ENCODE results near the gene DSG4. TPM values are rescaled to one million over a fixed set of nuclear protein-coding genes. Genes with fewer than 3 reads are reported as not detected.

DSG4 gene
- total and polyA plus RNA-seq, 2 of the 4 experiments (the other 2 are of a cell fraction) = not detected

DNA sequence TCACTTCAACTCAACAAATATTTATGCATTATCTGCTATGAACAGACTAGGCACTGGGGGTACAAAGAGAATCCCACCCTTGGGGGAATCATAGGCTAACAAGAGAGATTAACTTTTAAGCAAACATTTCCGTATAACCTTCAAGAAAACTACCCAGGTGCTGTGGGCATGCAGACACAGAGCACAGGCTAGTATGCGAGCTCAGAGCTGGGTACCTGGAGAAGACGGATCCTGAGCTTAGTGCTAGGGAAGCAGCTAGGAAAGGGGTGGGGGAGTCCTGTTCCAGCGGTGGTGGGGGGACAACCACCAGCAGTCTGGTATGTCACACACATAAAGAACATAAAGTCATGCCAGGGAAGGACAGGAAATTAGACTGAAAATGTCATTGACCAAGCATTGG is 53.5 kb downstream of the DSG4 start:
- no peaks in the 10 kb centered on the region for H3K27me3 ChIP-seq (ENCODE audit: control insufficient read depth, insufficient read depth, low read length)
- no peaks in the 10 kb centered on the region for H4K20me1 ChIP-seq (ENCODE audit: insufficient read depth, low read length)
- no peak overlapping the region for H2AK9ac ChIP-seq (replicated peaks; ENCODE audit: low read depth, low read length, poor library complexity)
- no peak overlapping the region for H3K4me3 ChIP-seq (ENCODE audit: insufficient read depth, low read depth, low read length)
- intact Hi-C loops (cut with micrococcal nuclease) = no loop called here
- in situ Hi-C loops (cut with MboI; ENCODE audit: low sequenced_read_pairs) = no loop called here
- no peaks in the 10 kb centered on the region for H3K4me1 ChIP-seq (ENCODE audit: control insufficient read depth, insufficient read depth, low read length)
- H2BK20ac ChIP-seq (ENCODE audit: low read depth, low read length) = no peak overlapping the region
- no peak for ATAC-seq (ENCODE audit: low read depth)
- dilution Hi-C loops (cut with HindIII; ENCODE audit: low sequenced_read_pairs, unreplicated experiment) = no loop called here
- H3K56ac ChIP-seq (ENCODE audit: extremely low read depth, insufficient read depth, low read length) = no peak overlapping the region
- peaks cover 2% of the 10 kb centered on the region for H3K9me3 ChIP-seq (ENCODE audit: control insufficient read depth, insufficient read depth, low read length)
- no peaks in the 10 kb centered on the region for H3K9me1 ChIP-seq (ENCODE audit: insufficient read depth, low read length)
- 80% methylated on average over 1 of the region's 4 CpGs; no CpG with 5 or more reads in 1 of the 2 experiments for WGBS, 2 experiments (ENCODE audit: extremely low coverage in 2 of 2, insufficient read length in 1 of 2)
- no peak overlapping the region for H4K91ac ChIP-seq (ENCODE audit: insufficient read depth, low read depth, low read length)
- H3K18ac ChIP-seq (ENCODE audit: low read depth, low read length) = no peak overlapping the region
- no peak overlapping the region for H3K23ac ChIP-seq (ENCODE audit: low read depth, low read length)
- no peak overlapping the region for H3K14ac ChIP-seq (replicated peaks; ENCODE audit: low read depth, low read length)
- no peak overlapping the region for H3K4me2 ChIP-seq (ENCODE audit: low read depth, low read length)
- no peak overlapping the region for H2AK5ac ChIP-seq (ENCODE audit: low read depth, low read length)
- no peak overlapping the region for H2BK15ac ChIP-seq (ENCODE audit: low read depth, low read length)
- BruUV-seq (replicated peaks) = no TSS peak
- no peak overlapping the region for H4K8ac ChIP-seq (ENCODE audit: low read depth in 2 of 2, low read length in 2 of 2)
- H3K79me1 ChIP-seq (ENCODE audit: low read depth in 1 of 2, low read length in 2 of 2) = no peaks in the 10 kb centered on the region
- TF ChIP-seq CEBPB (IDR thresholded peaks at IDR 0.05; ENCODE audit: low read depth, low read length) (no peak), RCOR1 (IDR thresholded peaks at IDR 0.05; ENCODE audit: insufficient replicate concordance, low read length) (no peak), MXI1 (IDR thresholded peaks at IDR 0.05; ENCODE audit: borderline replicate concordance, low read depth, low read length) (no peak), RFX5 (IDR thresholded peaks at IDR 0.05; ENCODE audit: low read depth, low read length) (no peak), BHLHE40 (IDR thresholded peaks at IDR 0.05; ENCODE audit: low read depth, low read length) (no peak), POLR2A (IDR thresholded peaks at IDR 0.05; ENCODE audit: low read depth, low read length) (no peak), MAFK (IDR thresholded peaks at IDR 0.05; ENCODE audit: low read depth, low read length) (no peak), NFE2L2 (IDR thresholded peaks at IDR 0.05; ENCODE audit: low read depth, low read length) (no peak), SMC3 (IDR thresholded peaks at IDR 0.05; ENCODE audit: low read depth, low read length) (no peak), MAZ (IDR thresholded peaks at IDR 0.05; ENCODE audit: borderline replicate concordance, low read depth, low read length) (no peak), FOS (IDR thresholded peaks at IDR 0.05; ENCODE audit: low read depth, low read length) (no peak), RAD21 (IDR thresholded peaks at IDR 0.05; ENCODE audit: low read length) (no peak), CHD1 (IDR thresholded peaks at IDR 0.05; ENCODE audit: low read depth, low read length) (no peak)
- TF ChIP-seq, protein P1, sequence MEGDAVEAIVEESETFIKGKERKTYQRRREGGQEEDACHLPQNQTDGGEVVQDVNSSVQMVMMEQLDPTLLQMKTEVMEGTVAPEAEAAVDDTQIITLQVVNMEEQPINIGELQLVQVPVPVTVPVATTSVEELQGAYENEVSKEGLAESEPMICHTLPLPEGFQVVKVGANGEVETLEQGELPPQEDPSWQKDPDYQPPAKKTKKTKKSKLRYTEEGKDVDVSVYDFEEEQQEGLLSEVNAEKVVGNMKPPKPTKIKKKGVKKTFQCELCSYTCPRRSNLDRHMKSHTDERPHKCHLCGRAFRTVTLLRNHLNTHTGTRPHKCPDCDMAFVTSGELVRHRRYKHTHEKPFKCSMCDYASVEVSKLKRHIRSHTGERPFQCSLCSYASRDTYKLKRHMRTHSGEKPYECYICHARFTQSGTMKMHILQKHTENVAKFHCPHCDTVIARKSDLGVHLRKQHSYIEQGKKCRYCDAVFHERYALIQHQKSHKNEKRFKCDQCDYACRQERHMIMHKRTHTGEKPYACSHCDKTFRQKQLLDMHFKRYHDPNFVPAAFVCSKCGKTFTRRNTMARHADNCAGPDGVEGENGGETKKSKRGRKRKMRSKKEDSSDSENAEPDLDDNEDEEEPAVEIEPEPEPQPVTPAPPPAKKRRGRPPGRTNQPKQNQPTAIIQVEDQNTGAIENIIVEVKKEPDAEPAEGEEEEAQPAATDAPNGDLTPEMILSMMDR (conservative IDR thresholded peaks at IDR 0.05; ENCODE audit: low read depth, low read length) = no peak
- TF ChIP-seq, protein P2, sequence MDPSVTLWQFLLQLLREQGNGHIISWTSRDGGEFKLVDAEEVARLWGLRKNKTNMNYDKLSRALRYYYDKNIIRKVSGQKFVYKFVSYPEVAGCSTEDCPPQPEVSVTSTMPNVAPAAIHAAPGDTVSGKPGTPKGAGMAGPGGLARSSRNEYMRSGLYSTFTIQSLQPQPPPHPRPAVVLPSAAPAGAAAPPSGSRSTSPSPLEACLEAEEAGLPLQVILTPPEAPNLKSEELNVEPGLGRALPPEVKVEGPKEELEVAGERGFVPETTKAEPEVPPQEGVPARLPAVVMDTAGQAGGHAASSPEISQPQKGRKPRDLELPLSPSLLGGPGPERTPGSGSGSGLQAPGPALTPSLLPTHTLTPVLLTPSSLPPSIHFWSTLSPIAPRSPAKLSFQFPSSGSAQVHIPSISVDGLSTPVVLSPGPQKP (IDR thresholded peaks at IDR 0.05; ENCODE audit: borderline replicate concordance, low read depth, low read length) = no peak
- TF ChIP-seq, protein P3, sequence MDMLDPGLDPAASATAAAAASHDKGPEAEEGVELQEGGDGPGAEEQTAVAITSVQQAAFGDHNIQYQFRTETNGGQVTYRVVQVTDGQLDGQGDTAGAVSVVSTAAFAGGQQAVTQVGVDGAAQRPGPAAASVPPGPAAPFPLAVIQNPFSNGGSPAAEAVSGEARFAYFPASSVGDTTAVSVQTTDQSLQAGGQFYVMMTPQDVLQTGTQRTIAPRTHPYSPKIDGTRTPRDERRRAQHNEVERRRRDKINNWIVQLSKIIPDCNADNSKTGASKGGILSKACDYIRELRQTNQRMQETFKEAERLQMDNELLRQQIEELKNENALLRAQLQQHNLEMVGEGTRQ (IDR thresholded peaks at IDR 0.05; ENCODE audit: low read depth, low read length) = no peak
- no peak overlapping the region for H3K27ac ChIP-seq (ENCODE audit: insufficient read depth, low read length)
- H2BK5ac ChIP-seq (ENCODE audit: low read depth, low read length, poor library complexity, severe bottlenecking) = no peak overlapping the region
- no peak overlapping the region for H2BK120ac ChIP-seq (ENCODE audit: low read depth, low read length)
- H4K5ac ChIP-seq (ENCODE audit: low read depth, low read length) = no peak overlapping the region
- DNase-seq = no peak
- POLR2A ChIA-PET (ENCODE audit: unreplicated experiment) = no interaction called here
- H2AFZ ChIP-seq (replicated peaks; ENCODE audit: low read length, poor library complexity) = no peak overlapping the region
- no peak overlapping the region for H3K9ac ChIP-seq (ENCODE audit: low read depth, low read length)
- no peaks in the 10 kb centered on the region for H3K36me3 ChIP-seq (ENCODE audit: control insufficient read depth, insufficient read depth, low read length)
- H3K4ac ChIP-seq (ENCODE audit: low read depth, low read length) = no peak overlapping the region
- CTCF ChIA-PET = interaction anchor here (0.6 kb wide), 1 partner anchor 319 kb away, joined by 3 read pairs; no protein-coding TSS in a partner anchor
